CD4-positive, alpha-beta T cell treated with Interleukin-2 at 100 ng/mL for 4 hours (primary cell): ENCODE measurements around the gene PHACTR4.
"Not testable (repeated sequence)": the region's sequence is repeated elsewhere in the genome, so short reads cannot be mapped to it uniquely, and the experiment has no call there.

Experiments used
- DNase-seq: peaks from one replicate; pipeline ENCODE4 v3.0.0-alpha.2; 2020; ENCODE audit warnings: low spot score

Gene PHACTR4

DNA sequence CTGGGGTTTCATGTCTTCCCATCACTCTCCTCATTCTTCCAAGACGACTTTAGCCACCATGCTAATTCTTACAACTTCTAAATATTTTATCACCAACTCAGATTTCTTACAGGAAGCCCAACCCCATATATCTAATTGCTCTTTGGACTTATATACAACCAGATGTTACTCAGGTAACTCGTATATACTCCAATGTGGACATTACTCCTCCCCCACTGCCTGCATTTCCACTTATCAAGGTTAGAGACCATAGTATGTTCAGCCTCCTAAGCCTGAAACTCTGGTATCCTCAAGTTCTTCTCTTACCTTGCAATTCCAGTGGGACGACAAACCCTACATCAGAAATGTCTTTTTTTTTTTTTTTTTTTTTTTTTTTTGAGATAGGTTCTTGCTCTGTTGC is 133.6 kb downstream of the PHACTR4 start:
- no peak for DNase-seq

DNA sequence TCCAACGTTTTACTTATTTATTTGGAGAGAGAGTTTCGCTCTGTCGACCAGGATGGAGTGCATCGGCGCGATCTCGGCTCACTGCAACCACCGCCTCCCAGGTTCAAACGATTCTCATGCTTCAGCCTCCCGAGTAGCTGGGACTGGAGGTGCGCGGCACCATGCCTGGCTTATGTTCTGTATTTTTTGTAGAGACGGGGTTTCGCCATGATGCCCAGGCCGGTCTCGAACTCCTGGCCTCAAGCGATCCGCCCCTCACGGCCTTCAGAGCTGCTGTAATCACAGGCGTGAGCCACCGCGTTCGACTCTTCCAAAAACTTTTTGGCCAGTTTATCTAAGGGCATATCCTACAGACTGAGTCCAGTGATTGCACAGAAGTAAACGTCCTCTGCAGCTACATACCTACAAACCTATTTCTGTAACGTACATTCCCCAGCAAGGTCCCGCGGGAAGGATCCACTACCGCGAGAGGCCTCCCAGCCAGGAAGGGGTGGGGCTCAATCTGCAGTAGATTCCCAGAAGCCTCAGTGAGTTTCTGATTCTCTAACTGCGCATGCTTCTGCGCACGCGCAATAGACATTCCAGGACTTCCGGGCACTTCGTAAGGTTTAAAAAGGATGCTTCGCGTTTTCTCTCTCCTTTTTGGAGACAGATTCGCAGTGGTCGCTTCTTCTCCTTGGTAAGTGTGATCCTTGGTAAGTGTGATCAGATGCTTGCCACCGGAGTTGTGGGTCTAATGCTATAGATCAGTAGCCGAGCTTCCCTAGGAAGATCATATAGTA is 136.1 kb downstream of the PHACTR4 start, which contains the start of gene RCC1:
Gene RCC1 (plus strand): TSS at position 638 of the 782 bp plus-strand sequence. CDS start 23,824 bp downstream, outside the sequence.
- peak; percentile 98 for DNase-seq

DNA sequence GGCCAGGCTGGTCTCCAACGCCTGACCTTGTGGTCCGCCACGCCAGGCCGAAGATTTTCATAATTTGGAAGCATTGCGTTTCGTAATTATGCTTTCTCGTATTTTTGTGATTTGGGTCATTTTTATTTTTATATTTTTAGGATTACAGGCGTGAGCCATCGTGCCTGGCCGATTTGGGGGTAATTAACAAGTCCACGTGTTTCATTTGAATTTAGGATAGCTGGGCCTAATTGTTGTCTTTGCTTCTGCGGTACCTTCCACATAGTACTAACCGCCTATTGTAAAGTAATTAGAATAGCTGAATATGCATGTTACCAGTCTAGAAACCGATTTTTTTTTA is 137.3 kb downstream of the PHACTR4 start:
- no peak for DNase-seq

GRCh38 chr1:28507247-28507645 is 137.7 kb downstream of the PHACTR4 start:
- DNase-seq, result no peak

DNA sequence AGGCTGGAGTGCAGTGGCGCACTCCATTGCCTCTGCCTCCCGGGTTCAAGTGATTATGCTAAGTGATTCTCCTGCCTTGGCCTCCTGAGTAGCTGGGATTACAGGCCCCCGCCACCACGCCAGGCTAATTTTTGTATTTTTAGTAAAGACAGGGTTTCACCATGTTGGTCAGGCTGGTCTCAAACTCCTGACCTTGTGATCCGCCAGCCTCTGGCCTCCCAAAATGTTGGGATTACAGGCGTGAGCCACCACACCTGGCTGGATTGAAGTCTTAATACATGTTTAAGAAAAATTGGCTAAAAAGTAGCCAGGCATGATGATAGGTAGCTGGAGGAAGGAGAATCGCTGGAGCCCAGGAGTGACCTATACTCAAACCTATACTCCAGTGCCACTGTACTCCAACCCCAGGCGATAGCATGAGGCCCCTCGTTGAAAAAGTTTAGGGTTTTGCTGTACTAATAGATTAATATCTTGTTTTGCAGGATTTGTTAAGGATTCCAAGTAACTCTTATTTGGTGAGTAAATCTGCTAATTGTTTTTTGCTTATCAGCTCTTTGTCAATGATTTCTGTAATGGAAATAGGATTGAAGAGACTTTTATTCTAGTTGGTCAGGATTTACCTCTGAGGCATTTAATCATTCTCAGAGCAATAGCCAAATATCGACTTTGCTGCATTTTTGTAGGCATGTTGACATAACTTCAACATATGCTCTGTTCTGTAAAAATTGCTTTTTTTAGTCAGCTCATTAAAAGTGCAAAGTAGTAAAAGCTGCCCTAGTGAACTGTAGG is 138.3 kb downstream of the PHACTR4 start:
- no peak for DNase-seq

DNA sequence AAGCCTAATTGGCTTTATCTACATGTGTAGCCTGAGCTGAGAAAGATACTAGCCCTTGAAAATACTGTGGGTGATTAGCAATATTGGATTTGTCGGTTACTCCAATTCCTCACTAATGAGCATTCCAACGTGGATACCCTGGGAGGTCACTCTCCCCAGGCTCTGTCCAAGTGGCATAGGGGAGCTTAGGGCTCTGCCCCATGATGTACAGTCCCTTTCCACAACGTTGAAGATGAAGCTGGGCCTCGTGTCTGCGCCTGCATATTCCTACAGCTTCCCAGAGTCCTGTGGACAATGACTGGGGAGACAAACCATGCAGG is 138.9 kb downstream of the PHACTR4 start:
- DNase-seq, result no peak

GRCh38 chr1:28509705-28510272 is 140.2 kb downstream of the PHACTR4 start:
- DNase-seq, result no peak

DNA sequence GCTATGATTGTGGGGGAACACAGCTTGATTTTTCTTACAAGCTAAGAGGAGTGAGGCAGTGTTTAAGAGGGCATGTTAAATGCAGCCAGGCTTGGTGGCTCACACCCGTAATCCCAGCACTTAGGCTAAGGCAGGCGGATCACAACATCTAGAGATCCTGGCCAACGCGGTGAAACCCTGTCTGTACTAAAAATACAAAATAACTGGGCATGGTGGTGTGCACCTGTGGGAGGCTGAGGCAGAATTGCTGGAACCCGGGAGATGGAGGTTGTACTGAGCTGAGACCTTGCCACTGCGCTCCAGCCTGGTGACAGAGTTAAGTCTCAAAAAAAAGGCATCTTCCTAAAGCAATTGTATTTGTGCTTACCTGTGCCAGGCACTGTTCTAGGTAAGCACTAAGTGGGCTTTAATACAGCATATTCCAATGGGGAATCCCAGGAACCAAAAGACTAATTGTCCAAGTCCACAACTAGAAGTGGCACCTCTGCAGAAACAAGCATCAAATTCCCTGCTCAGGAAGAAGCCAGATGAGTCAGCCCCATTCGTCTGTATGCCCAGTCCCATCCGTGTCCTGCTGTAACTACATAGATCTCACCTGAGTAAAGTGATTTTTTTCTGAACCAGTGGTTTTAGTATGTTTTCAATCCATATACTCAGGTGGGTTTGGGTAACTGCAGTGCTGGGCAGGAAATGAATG is 140.9 kb downstream of the PHACTR4 start:
- no peak for DNase-seq

- DNase-seq, result no peak
These were observed 141.5 kb downstream of the PHACTR4 start for GRCh38 chr1:28510970-28511440.

DNA sequence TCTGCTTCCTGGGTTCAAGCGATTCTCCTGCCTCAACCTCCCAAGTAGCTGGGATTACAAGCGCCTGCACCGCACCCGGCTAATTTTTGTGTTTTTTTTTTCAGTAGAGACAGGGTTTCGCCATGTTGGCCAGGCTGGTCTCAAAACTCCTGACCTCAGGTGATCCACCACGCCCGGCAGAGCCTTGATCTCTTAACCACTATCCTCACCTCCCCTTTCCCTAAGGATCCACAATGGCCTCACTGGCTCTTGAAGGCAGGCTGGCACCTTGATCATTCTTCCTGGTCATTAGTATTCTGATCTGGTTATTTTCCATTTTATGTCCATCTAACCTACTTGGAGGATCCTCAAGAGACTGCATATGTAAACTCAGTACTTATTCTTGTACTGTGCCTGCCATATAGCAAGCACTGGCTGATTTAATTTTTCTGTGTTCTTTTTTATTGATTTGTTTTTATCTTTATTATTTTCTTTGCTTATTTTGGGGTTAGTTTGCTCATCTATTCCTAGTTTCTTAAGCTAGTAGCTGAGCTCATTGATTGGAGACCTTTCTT is 142.6 kb downstream of the PHACTR4 start:
- no peak for DNase-seq

- not testable (repeated sequence) for DNase-seq
These were observed 144.9 kb downstream of the PHACTR4 start for GRCh38 chr1:28514445-28514933.

GRCh38 chr1:28516518-28516956 is 147.0 kb downstream of the PHACTR4 start:
- no peak for DNase-seq

- no peak for DNase-seq
These were observed 148.1 kb downstream of the PHACTR4 start for GRCh38 chr1:28517649-28517999.

DNA sequence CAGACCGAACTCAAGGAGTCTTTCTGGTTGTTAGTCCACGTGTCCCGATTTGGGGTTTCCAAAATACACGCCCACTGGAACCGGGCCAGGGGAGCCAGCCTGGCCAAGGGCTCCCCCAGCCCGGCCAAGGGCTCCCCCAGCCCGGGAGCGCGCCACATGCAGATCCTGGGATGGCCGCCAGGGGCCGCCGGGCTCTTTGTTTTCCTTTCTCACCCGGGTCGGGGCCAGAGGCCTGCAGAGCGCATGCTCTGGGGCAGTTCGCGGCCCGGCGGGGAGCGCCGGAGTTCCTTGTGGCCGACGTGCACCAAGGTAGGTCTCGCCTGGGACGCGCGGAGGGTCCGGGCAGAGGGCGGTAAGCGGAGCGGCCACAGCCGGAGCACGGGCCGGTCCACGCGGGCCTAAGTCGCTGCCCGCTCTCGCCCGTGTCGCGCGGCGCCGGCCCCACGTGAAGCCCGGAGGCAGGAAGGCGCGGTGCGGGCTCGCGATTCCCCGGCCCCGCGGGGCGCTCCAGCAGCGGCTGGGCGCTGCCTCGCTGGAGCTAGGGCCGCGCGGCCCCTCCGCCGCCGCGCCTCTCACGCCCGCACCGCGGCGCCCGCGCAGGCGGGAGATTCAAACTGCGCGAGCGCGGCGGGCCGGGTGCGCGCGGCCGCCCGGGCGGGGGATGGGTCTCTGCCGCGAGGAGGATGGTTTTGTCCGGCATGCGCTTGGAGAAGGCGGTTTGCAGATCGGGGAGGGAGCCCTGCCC is 148.6 kb downstream of the PHACTR4 start:
- peak; percentile 89 for DNase-seq

GRCh38 chr1:28518745-28519341 is 149.3 kb downstream of the PHACTR4 start:
- DNase-seq, result no peak

DNA sequence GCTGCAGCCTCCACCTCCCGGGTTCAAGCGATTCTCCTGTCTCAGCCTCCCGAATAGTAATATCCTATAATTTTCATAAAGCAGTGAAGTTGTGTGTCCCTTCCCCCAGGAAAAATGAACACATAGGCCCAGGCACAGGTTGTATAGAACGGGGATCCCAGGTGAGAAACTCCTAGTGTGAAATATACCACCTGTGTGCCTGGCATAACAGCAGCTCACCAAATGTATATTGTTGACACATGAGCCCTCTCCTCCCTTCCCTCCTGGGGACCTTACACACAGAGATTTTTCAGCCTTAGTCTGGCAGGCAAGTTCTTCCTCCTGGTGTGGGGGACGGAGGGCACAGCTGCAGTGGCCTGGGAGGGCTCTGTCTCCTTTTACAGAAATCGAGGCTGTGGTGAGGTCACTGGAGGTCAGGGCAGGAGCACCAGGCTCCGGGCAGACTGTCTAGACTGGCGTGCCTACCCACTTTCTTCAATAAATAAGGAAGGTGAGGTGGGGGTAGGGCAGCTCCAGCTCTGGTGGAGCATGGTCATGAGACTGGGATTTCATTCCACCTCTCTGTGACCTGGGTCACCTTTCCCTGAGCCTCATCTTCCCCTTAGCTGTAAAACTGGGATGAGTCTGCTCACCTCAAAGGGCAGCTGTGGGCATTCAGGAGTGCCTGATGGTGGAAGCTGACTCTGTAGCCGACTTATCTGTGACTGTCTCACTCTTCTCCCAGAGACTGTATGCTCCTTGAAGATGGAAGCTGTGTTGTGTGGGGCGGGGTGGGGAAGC is 150.6 kb downstream of the PHACTR4 start:
- no peak for DNase-seq

DNA sequence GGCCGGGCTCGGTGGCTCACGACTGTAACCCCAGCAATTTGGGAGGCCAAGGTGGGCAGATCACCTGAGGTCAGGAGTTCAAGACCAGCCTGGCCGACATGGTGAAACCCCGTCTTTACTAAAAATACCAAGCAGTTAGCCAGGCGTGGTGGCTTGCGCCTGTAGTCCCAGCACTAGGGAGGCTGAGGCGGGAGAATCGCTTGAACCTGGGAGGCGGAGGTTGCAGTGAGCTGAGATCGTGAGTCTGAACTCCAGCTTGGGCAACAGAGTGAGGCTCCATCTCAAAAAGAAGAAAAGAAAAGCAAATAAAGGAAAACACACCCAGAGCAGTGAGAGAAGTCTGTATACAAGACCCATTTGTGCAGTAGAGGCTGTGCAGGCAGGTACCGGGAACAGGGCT is 151.3 kb downstream of the PHACTR4 start:
- not testable (repeated sequence) for DNase-seq

DNA sequence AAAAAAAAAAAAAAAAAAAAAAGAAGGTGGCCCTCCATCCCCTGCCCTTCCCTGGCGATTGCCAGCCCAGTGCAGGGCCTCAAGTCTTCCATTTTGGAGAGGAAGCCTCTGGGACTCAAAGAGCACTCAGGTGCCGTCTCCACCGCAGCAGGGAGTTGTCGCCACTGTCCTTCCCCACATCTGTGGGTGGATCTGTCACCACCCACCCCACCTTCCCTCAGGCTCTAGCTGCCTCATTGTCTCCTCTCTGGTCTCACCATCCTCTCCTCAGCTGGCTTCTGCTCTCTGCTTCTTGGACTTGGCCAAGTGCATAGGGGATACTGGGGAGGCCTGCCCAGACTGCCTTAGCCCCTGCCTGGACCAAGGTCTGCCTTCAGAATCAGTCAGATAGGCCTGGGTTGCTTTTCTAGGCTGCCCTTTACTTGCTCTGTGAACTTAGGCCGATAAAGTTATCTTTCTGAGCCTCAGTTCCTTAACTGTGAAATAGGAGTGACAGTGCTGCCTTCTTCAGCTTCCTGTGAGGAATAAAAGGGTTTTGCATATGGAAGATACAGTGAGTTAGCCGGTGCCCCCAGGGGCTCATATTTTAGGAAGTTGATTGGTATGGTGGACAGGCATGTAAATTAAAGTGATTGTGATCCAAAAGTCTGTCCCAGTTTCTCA is 152.1 kb downstream of the PHACTR4 start:
- no peak for DNase-seq

GRCh38 chr1:28522537-28522936 is 153.0 kb downstream of the PHACTR4 start:
- DNase-seq, result not testable (repeated sequence)
